Measurements from ENCODE around the gene GABRB1.

GABRB1 gene

DNA sequence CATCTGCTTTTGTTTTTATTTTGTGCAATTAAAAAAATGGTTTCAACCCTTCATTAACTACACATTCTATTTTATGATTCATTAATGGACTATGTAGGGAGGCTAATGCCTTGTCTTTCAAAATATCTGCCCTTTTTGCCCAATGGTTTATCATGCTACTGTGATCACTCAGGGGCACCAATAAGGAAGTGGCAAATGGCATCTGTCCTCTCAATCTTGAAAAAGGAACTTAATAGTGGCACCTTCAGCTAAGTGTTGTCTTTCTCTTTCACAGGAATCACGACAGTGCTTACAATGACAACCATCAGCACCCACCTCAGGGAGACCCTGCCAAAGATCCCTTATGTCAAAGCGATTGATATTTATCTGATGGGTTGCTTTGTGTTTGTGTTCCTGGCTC lies 375.0 kb downstream of the GABRB1 start:
- no peak overlapping the region for H3K4me3 ChIP-seq (ENCODE audit: low read depth, low read length)
- no peak for TF ChIP-seq CTCF (IDR thresholded peaks at IDR 0.05; ENCODE audit: borderline replicate concordance, insufficient read depth, low read depth, low read length)

DNA sequence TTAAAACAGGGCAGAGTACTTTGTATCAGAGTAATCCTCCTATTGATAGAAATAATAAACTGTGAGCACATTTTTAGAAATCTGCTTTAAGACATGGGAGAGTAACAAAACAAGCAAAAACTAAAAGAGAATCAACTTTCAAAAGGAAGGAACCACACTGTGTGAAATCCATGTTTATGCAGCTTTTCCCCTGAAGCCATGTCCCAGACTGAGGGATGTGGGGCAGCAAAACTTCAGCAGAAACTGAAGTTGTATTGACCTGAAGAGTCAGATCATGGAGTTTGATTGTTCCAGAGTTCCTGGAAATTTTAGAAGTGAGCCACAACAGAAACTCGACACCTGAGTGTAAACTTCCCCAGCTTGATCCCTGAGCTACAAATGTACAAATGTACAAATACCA lies 378.9 kb downstream of the GABRB1 start:
- no peak for TF ChIP-seq CTCF (IDR thresholded peaks at IDR 0.05; ENCODE audit: borderline replicate concordance, insufficient read depth, low read depth, low read length)
- H3K4me3 ChIP-seq (ENCODE audit: low read depth, low read length), result no peak overlapping the region

GRCh38 chr4:47413521-47413920 lies 382.2 kb downstream of the GABRB1 start:
- H3K4me3 ChIP-seq (ENCODE audit: low read depth, low read length), result no peak overlapping the region
- no peak for TF ChIP-seq CTCF (IDR thresholded peaks at IDR 0.05; ENCODE audit: borderline replicate concordance, insufficient read depth, low read depth, low read length)

DNA sequence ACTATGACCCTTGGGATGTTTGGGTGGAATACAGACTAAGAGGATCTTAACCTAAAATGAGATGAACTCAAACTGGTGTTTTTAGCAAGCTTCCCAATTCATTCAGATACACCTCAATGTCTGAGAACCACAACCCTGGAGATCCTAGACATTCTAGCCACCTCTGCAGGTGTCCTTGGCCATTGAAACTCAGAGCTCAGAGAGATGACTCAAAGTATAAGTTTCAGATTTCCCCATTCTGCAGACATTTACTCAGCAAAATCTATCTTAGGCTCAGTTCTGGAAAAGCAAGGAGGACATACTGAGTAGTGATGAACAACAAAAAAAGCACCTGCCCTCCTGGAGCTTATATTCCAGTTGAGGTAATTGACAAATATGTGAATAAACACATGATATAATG lies 384.4 kb downstream of the GABRB1 start:
- no peak overlapping the region for H3K4me3 ChIP-seq (ENCODE audit: low read depth, low read length)
- TF ChIP-seq CTCF (IDR thresholded peaks at IDR 0.05; ENCODE audit: borderline replicate concordance, insufficient read depth, low read depth, low read length), result no peak

GRCh38 chr4:47418147-47418546 lies 386.8 kb downstream of the GABRB1 start:
- H3K4me3 ChIP-seq (ENCODE audit: low read depth, low read length), result no peak overlapping the region
- no peak for TF ChIP-seq CTCF (IDR thresholded peaks at IDR 0.05; ENCODE audit: borderline replicate concordance, insufficient read depth, low read depth, low read length)

GRCh38 chr4:47419296-47419695 lies 387.9 kb downstream of the GABRB1 start:
- no peak for TF ChIP-seq CTCF (IDR thresholded peaks at IDR 0.05; ENCODE audit: borderline replicate concordance, insufficient read depth, low read depth, low read length)

DNA sequence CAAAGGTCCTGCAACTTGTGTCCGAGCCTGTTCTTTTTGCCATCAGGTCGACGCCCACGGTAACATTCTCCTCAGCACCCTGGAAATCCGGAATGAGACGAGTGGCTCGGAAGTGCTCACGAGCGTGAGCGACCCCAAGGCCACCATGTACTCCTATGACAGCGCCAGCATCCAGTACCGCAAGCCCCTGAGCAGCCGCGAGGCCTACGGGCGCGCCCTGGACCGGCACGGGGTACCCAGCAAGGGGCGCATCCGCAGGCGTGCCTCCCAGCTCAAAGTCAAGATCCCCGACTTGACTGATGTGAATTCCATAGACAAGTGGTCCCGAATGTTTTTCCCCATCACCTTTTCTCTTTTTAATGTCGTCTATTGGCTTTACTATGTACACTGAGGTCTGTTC lies 394.3 kb downstream of the GABRB1 start:
- H3K4me3 ChIP-seq (ENCODE audit: low read depth, low read length), result no peak overlapping the region
- no peak for TF ChIP-seq CTCF (IDR thresholded peaks at IDR 0.05; ENCODE audit: borderline replicate concordance, insufficient read depth, low read depth, low read length)

More at GRCh38 chr4:47419296-47419695, 387.9 kb downstream of the GABRB1 start:
- H3K4me3 ChIP-seq (ENCODE audit: low read depth, low read length), result no peak overlapping the region

Data from GM12875 (cell line).